Testis (tissue), 3 donors: ENCODE data around the gene CAMKV. TPM values are rescaled to one million over a fixed set of nuclear protein-coding genes. Genes with fewer than 3 reads are reported as not detected.

Experiments
- DNase-seq: peaks from one replicate; pipeline ENCODE4 v3.0.0-alpha.2; 2019
- H3K27ac ChIP-seq, 2 donors: fragments of 200-600 bp; sonication (generic); one replicate each; pipeline ENCODE4 v1.5.1; 2019
- H3K27me3 ChIP-seq: fragments of 200-600 bp; sonication (generic); one replicate; pipeline ENCODE4 v1.5.1; 2019
- H3K36me3 ChIP-seq: fragments of 200-600 bp; sonication (generic); one replicate; pipeline ENCODE4 v1.5.1; 2017; ENCODE audit warnings: low read depth; ENCODE audit errors: missing control alignments
- H3K4me1 ChIP-seq: fragments of 200-600 bp; sonication (generic); one replicate; pipeline ENCODE4 v1.5.1; 2019
- H3K4me3 ChIP-seq, 2 donors: fragments of 200-600 bp; sonication (generic); one replicate each; pipeline ENCODE4 v1.5.1; 2017 to 2019
- H3K9me3 ChIP-seq: fragments of 200-600 bp; sonication (generic); one replicate; pipeline ENCODE4 v1.5.1; 2017
- POLR2A ChIP-seq: fragments of 450-650 bp; IDR thresholded peaks from one replicate; pipeline ENCODE4 v1.6.1; 2017; ENCODE audit warnings: antibody characterized with exemption, mild to moderate bottlenecking, moderate library complexity
- WGBS, 2 donors: methylation state at CpG; one replicate each; pipeline ENCODE4 v1.1.5; 2018; 5-methylcytosine and 5-hydroxymethylcytosine counted together
- intact Hi-C: fragments of 100-400 bp; cut with DNase I; formaldehyde crosslinking; loops from one replicate; pipeline ENCODE4 v1.15.1; 2023; ENCODE audit warnings: low total_unique reads
- polyA plus RNA-seq: library from polyadenylated mRNA; stranded (reverse); fragments of 350-450 nt; fragmentation: Illumina TruSeq; extraction: RNeasy Lipid Tissue Mini Kit (QIAGEN cat#74804); gene quantifications from one replicate; pipeline ENCODE4 v1.2.3, GENCODE V29; 2014; ENCODE audit warnings: low read depth, low replicate concordance; ENCODE audit not compliant: insufficient read depth
- total RNA-seq, 2 donors: library from RNA; depleted of rRNA; stranded (reverse); fragments of >200 nt; gene quantifications; one replicate each; pipeline ENCODE4 v1.2.3, GENCODE V29; 2016
- TF ChIP-seq, protein P1 (sequence below), 3 experiments: fragments of 450-650 bp in 2 of 3; fragments of 200-600 bp in 1 of 3; sonication (generic) in 1 of 3; IDR thresholded peaks; one replicate each; pipeline ENCODE4 v1.5.1; 2016 to 2019; ENCODE audit warnings: antibody characterized with exemption in 3 of 3, mild to moderate bottlenecking in 2 of 3, moderate library complexity in 1 of 3

Gene CAMKV
- total and polyA plus RNA-seq, 3 donors from 2014 or later, result 1.2 to 4.0 (median 2.3) TPM

DNA sequence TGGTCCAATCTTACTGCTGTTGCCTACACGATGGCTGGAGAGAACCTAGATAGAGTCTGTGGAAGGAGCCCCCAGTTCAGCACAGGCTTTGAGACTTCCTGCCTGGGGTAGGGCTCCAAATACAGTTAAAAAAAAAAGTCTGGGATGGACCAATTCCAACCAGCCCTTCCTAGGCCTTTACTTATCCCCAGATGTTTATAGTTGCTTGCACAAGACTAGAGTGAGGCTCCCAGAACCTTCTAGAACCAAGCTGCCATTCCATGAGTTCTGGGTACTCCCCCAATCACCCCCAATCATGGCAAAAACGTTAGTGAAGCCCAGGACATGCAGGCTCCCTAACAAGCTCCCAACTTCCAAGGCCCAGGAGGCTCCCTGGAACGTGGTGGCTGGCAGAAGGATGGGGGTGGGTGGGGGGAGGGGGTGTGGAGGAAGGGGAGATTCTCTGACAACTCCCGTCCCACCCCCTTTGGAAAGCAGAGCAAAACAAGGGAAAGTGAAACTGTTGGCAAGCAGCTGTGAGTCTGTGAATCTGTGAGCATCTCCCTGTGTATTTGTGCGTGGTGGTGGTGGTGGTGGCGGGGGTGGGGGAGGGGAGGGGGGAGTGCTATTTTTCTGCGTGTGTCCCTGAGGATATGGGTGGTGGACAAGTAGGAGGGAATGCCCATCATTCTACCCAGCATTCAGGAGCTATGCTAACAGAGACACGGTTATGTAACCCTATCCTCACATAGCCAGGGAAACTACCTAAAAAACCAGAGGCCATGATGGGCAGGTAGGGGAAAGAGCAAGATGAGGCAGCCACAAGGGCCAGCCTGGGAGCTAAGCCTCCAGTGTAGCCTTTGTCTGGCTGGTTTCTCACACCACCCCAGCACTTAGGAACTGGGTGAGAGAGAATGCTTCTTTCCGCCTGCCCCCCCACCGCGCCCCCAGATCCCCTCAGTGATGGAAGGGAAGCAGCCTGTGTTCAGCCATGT lies 31.9 kb upstream of the CAMKV start:
- H3K36me3 ChIP-seq, result no peaks in the 10 kb centered on the region
- TF ChIP-seq, protein P1, sequence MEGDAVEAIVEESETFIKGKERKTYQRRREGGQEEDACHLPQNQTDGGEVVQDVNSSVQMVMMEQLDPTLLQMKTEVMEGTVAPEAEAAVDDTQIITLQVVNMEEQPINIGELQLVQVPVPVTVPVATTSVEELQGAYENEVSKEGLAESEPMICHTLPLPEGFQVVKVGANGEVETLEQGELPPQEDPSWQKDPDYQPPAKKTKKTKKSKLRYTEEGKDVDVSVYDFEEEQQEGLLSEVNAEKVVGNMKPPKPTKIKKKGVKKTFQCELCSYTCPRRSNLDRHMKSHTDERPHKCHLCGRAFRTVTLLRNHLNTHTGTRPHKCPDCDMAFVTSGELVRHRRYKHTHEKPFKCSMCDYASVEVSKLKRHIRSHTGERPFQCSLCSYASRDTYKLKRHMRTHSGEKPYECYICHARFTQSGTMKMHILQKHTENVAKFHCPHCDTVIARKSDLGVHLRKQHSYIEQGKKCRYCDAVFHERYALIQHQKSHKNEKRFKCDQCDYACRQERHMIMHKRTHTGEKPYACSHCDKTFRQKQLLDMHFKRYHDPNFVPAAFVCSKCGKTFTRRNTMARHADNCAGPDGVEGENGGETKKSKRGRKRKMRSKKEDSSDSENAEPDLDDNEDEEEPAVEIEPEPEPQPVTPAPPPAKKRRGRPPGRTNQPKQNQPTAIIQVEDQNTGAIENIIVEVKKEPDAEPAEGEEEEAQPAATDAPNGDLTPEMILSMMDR (IDR thresholded peaks at IDR 0.05), result no peak
- TF ChIP-seq POLR2A, result no peak
- peaks cover 5% of the 10 kb centered on the region for H3K4me1 ChIP-seq
- H3K27ac ChIP-seq, result no peak overlapping the region
- DNase-seq, result no peak
- intact Hi-C loops, result no loop called here
- H3K9me3 ChIP-seq, result no peaks in the 10 kb centered on the region
- no peaks in the 10 kb centered on the region for H3K27me3 ChIP-seq
- WGBS, 2 donors, result 69% methylated on average over 10 to 11 of the region's 11 CpGs
- no peak overlapping the region for H3K4me3 ChIP-seq

DNA sequence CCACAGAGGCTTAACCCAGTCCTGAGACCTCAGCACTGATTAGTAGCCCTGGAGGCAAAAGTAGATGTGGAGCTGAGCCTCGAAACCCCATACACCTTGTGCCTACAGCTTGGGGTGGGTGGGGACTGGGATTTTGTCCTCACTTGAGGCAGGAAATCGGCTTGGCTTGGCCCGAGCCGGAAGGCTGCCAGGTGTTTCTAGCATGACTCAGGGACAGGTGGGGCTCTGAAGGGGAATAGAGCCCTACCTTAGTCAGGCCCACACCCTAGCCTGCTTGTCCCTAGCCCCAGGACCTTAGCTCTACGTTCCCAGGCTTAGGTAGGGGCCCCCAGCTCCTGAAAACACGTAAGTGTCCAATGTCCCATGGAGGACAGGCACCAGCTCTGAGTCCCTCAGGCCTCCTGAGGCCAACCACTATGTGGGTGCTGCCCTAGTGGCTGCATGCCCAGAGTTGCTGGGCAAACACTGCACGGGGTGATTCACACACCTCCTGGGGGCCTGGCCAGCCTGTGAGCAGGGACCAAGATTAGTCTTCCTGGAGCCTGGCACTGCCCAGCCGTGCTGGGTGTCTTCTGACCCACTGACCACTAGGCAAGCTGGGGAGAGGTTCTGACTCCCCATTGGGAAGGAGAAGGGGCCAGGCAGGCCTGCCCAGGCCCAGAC lies 30.9 kb upstream of the CAMKV start:
- 83% methylated on average over 8 of the region's 8 CpGs; no CpG with 5 or more reads in 1 of the 2 donors for WGBS, 2 donors
- H3K27me3 ChIP-seq, result no peaks in the 10 kb centered on the region
- H3K4me1 ChIP-seq, result no peaks in the 10 kb centered on the region
- H3K4me3 ChIP-seq, result no peak overlapping the region
- H3K9me3 ChIP-seq, result no peaks in the 10 kb centered on the region
- H3K27ac ChIP-seq, result no peak overlapping the region
- TF ChIP-seq, protein P1 (IDR thresholded peaks at IDR 0.05), result no peak
- TF ChIP-seq POLR2A, result no peak
- intact Hi-C loops, result no loop called here
- DNase-seq, result no peak
- H3K36me3 ChIP-seq, result no peaks in the 10 kb centered on the region

DNA sequence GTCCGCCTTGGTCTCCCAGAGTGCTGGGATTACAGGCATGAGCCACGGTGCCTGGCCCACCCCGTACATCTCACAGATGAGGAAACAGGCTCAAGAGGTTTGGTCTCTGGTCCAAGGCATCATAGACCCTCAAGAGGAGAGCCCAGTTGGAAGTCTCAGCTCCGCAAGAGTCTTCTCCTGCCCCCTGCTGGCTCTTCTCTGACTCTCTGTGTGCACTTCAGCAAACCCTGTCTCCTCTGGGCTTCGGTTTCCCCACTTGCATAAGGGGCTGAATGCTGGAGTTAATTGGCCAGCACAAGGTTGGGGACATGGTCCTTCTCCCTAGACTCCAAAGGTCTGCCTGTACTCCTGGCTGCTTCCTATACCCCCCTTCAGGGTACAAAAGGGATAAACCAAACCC lies 30.1 kb upstream of the CAMKV start:
- intact Hi-C loops, result no loop called here
- Histone ChIP-seq H3K36me3 (no peaks in the 10 kb centered on the region), H3K4me3 (no peak overlapping the region), H3K9me3 (no peaks in the 10 kb centered on the region), H3K4me1 (no peaks in the 10 kb centered on the region), H3K27ac (no peak overlapping the region), H3K27me3 (no peaks in the 10 kb centered on the region)
- TF ChIP-seq, protein P1 (IDR thresholded peaks at IDR 0.05), result no peak
- TF ChIP-seq POLR2A, result no peak
- 77 to 80% methylated on average over 5 of the region's 5 CpGs for WGBS, 2 donors
- no peak for DNase-seq

DNA sequence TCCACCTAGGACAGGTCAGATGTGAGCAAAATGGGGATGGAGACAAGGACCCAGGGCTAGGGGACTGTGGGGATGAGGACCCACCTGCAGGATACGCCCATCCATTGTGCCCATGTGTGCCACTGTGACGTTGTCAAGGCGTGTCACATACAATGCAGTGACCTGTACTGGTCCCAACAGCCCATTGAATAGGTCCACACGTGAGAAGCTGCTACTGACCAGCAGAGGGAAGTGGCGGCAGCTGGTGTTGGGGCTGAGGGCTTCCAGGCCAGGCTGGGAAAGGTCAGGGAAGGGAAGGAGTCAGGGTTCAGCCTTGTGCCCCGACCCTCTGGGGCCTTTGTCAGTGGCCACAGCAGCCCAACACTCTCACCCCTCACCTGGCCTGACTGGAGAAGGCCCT lies 29.3 kb upstream of the CAMKV start:
- intact Hi-C loops, result no loop called here
- TF ChIP-seq, protein P1 (IDR thresholded peaks at IDR 0.05), result no peak
- no peak for TF ChIP-seq POLR2A
- no peaks in the 10 kb centered on the region for H3K9me3 ChIP-seq

More for the DNA sequence above, 29.3 kb upstream of the CAMKV start:
- no peak overlapping the region for H3K4me3 ChIP-seq
- no peak overlapping the region for H3K27ac ChIP-seq
- no peak for DNase-seq
- WGBS, 2 donors, result 75 to 91% methylated on average over 5 to 6 of the region's 6 CpGs
- no peaks in the 10 kb centered on the region for H3K27me3 ChIP-seq
- H3K36me3 ChIP-seq, result no peaks in the 10 kb centered on the region
- no peaks in the 10 kb centered on the region for H3K4me1 ChIP-seq
